Right renal cortex interstitium (tissue), 3 donors: ENCODE measurements around the gene SETD1A. TPM values are rescaled to one million over a fixed set of nuclear protein-coding genes. Genes with fewer than 3 reads are reported as not detected.

ENCODE experiments used
- DNase-seq, 3 donors: peaks; one replicate each; pipeline ENCODE4 v3.0.0-alpha.2; 2013; ENCODE audit warnings: low read depth in 3 of 3, low spot score in 2 of 3
- polyA plus RNA-seq, 3 donors: library from polyadenylated mRNA; unstranded; fragments of 120-200 nt; gene quantifications; one replicate each; pipeline ENCODE4 v1.2.1, GENCODE V29; 2013; ENCODE audit not compliant: insufficient read length in 3 of 3

The SETD1A gene
- polyA plus RNA-seq, 3 donors, result 13.0 to 14.4 (median 13.2) TPM

GRCh38 chr16:30951750-30952149 lies 5.8 kb upstream of the SETD1A start:
- DNase-seq, result no peak

- no peak for DNase-seq
Observed at GRCh38 chr16:30953111-30953510, 4.4 kb upstream of the SETD1A start.

GRCh38 chr16:30953511-30954124 lies 3.9 kb upstream of the SETD1A start:
- DNase-seq, result peak in 1 of 3 donors; percentile 74

- no peak for DNase-seq
Observed at GRCh38 chr16:30954993-30955392, 2.6 kb upstream of the SETD1A start.

DNA sequence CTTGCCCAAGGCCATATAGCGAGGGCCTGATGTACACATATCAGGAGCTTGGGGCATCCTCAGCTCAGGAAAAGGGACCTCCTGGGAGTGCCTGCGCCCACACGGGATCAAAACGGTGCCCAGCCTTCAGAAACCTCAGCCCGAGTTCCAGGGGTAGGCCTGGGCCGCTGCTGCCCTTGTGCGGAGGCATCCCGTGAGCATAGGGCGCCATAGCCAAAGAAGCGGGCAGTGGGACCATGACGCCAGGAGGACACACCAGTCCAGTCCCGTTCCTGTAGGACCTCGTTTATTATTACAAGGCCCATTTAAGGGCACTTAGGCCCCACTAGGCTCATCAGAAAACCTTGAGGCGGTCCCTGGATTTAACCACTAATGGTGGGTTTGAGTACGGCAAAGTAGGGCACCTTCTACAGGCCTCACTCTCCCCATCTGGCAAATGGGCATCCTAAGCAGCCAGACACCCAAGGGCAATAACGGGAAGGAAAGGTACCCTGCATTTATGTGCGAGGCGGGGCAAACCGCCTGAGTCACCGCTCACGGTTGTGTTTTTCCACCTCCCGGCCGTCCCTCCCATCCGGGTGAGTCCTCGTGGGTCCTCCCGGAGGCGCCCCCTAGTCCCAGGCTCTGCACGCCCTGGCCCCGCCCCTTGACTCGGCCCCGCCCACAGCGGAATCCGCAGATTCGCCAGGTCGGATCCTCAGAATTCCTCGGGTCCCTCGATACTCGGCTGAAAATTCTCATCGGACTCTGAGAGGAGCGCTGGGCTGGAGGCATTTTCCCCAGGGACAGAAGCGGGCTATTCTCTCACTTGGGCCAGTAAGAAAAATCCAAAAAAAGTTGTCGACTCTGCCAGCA lies 726 bp upstream of the SETD1A start:
- no peak for DNase-seq

DNA sequence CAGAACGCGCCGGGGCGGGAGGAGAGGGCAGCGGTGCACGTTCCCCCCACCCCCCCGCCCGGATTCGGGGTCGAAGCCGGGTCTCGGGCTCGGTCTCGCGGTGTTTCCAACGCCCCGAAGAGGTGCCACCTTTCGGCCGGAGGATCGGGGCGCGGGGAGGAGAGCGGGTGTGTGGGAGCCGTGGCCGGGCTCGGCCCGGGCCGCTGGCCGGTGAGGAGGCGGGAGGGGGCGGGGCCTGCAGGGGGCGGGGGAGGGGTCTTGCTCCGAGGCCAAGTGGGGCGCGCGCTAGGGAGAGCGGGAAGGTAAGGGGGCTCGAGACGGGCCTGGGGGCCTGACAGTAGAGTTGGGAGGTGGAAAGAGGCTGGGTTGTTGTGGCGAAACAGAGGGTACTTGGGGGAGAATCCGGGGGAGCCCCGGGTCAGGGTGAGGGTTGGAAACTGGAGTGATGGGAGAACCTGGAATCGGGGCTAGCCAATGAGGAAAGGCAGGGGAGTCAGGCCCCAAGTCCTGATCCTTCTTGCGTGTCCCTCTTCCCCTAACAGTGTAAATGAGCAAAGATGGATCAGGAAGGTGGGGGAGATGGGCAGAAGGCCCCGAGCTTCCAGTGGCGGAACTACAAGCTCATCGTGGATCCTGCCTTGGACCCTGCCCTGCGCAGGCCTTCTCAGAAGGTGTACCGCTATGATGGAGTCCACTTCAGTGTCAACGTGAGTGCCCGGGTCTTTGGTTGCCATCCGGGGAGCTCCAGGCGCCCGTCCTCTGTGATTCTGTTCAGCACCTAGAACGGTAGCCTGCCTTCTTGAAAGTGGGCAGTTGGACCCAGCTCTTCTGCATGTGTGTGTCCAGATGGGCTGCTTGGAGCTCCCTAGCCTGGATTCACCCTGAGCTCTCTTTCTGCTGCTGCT lies 873 bp downstream of the SETD1A start:
- DNase-seq, result no peak

DNA sequence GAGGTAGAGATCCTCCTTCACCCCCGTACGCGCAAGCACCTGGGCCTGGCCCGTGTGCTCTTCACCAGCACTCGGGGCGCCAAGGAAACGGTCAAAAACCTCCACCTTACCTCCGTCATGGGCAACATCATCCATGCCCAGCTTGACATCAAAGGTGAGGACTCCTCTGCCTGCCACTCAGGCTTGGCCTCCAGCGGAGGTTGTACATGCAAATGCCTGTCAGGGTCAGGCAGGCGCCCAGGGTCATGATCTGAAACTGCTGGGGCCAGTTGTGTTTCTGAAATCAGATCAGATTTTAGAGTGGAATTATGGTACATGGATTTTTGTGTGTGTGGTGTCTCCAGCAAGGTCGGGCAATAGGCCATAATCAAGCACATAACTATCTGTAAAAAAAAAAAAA lies 3.8 kb downstream of the SETD1A start:
- no peak for DNase-seq

GRCh38 chr16:30963925-30964511 lies 6.5 kb downstream of the SETD1A start:
- no peak for DNase-seq

DNA sequence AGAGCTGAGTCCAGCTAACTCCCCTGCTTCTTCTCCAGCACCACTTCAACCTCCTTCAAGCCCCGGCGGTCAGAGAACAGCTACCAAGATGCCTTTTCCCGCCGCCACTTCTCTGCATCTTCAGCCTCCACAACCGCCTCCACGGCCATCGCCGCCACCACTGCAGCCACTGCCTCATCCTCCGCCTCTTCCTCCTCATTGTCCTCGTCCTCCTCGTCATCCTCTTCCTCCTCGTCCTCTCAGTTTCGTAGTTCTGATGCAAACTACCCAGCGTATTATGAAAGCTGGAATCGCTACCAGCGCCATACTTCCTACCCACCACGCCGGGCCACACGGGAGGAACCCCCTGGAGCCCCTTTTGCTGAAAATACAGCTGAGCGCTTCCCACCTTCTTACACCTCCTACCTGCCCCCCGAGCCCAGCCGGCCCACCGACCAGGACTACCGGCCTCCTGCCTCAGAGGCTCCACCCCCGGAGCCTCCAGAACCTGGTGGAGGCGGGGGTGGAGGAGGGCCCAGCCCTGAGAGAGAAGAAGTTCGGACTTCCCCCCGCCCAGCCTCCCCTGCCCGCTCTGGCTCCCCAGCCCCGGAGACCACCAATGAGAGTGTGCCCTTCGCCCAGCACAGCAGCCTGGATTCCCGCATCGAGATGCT lies 7.1 kb downstream of the SETD1A start:
- no peak for DNase-seq

GRCh38 chr16:30965436-30965835 lies 7.9 kb downstream of the SETD1A start:
- no peak for DNase-seq

DNA sequence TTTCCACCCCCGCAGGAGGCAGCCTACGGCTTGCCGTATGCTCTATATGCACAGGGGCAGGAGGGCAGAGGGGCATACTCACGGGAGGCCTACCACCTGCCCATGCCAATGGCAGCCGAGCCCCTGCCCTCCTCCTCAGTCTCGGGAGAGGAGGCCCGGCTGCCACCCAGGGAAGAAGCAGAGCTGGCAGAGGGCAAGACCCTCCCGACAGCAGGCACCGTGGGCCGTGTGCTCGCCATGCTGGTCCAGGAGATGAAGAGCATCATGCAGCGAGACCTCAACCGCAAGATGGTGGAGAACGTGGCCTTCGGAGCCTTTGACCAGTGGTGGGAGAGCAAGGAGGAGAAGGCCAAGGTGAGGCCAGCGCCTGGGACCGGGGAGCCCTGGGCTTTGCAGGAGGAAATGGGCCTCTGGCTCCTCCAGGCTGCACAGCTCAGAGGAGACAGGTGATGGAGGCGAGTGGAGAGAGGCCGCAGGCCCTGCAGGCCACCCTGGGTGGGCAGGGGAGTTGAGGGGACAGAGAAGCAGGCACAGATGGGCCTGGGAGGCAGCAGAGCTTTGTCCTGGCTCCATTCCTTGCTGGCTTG lies 8.6 kb downstream of the SETD1A start:
- no peak for DNase-seq

GRCh38 chr16:30967795-30968194 lies 10.2 kb downstream of the SETD1A start:
- no peak for DNase-seq

GRCh38 chr16:30969246-30969842 lies 11.8 kb downstream of the SETD1A start:
- no peak for DNase-seq

DNA sequence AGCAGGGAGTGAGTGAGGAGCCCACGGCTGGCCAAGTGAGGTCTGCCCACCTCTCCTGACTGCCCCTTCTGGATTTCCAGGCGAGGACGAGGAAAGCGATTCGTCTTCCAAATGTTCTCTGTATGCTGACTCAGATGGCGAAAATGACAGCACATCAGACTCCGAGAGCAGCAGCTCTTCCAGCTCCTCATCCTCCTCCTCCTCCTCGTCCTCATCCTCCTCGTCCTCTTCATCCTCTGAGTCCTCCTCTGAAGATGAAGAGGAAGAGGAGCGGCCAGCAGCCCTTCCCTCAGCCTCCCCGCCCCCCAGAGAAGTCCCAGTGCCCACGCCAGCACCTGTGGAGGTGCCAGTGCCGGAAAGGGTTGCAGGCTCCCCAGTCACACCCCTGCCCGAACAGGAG lies 13.7 kb downstream of the SETD1A start:
- no peak for DNase-seq

DNA sequence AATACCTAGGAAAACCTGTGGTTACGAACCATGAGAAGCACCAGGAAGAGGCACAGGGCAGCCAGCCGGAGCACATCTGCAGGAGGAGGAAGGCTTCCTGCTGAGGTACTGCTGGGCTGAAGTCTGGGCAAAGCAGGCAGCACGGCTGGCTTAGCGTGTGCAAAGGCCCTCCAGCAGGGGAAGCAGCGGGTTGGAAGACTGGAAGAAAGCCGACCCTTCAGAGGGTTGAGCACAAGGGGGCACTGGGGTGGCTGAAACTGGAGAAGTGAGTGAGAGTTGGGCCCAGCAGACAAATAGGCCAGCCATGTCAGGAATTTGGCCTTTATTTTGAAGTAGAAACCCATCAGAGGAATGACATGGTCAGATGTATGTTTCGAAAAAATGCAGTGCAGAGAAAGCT lies 15.3 kb downstream of the SETD1A start:
- DNase-seq, result no peak

DNA sequence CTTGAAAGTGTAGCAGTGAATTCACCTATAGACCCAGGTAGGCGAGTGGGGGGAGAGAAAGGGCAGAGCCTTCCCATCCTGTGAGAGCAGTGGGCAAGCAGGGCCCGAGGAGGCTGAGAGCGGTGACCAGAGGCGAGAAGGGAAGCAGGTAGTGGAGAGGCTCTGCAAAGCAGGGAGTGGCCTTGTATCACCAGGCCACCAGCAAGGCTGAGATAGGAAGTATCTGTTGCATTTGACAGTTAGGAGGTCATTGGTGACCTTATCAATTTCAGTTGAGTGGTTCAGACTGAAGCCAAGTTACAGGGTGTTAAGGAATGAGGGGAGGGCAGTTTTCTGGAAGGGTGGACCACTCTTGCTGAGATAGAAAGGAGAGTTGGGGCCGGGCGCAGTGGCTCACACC lies 16.8 kb downstream of the SETD1A start:
- no peak for DNase-seq

DNA sequence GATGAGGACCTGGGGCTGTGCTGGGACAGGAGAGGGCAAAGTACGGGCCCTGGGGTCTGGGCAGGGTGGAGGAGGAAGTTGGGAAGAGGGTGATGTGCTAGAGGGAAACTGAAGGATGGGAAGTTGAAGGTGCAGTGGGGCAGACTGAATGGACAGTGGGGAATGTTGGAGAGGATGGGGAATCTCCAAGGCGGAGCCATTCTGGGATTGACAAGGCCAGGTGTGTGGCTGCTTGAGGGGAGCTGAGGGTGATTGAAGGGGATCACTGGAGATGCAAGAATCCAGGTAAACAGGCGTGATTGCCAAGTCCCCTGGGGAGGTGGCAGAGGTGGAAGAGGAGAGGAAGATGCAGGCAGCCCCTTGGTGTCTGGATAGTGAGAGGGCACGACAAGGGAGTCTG lies 18.9 kb downstream of the SETD1A start:
- no peak for DNase-seq

GRCh38 chr16:30977502-30977901 lies 19.9 kb downstream of the SETD1A start:
- DNase-seq, result no peak

GRCh38 chr16:30979170-30980022 lies 21.8 kb downstream of the SETD1A start:
- DNase-seq, result no peak
